Stomach (tissue), 9 donors: ENCODE results near the gene KCNK5. TPM values are rescaled to one million over a fixed set of nuclear protein-coding genes. Genes with fewer than 3 reads are reported as not detected.

Source experiments
- DNase-seq, 2 donors: peaks; one replicate each; pipeline versions ENCODE4 v3.0.0 to v3.0.0-alpha.2; 2013 to 2019
- H3K27ac ChIP-seq, 5 donors: fragments of 200-600 bp in 4 of 5; sonication (generic) in 4 of 5; one replicate each; pipeline ENCODE4 v1.5.1; 2013 to 2019; ENCODE audit warnings: mild to moderate bottlenecking in 1 of 5, moderate library complexity in 1 of 5
- H3K27me3 ChIP-seq, 3 donors: fragments of 200-600 bp; sonication (generic); one replicate each; pipeline ENCODE4 v1.5.1; 2017 to 2019; ENCODE audit warnings: mixed run types in 1 of 3
- H3K36me3 ChIP-seq, 4 donors: fragments of 200-600 bp; sonication (generic); 1 replicate in 3 of 4; 2 replicates in 1 of 4; pipeline ENCODE4 v1.5.1; 2016 to 2019
- H3K4me1 ChIP-seq, 4 donors: fragments of 200-600 bp; sonication (generic); one replicate each; pipeline ENCODE4 v1.5.1; 2016 to 2019
- H3K4me3 ChIP-seq, 4 donors: fragments of 200-600 bp; sonication (generic) in 3 of 4; one replicate each; pipeline ENCODE4 v1.5.1; 2016 to 2019; ENCODE audit warnings: mild to moderate bottlenecking in 1 of 4
- H3K9me3 ChIP-seq, 4 donors: fragments of 200-600 bp; sonication (generic); one replicate each; pipeline ENCODE4 v1.5.1; 2016 to 2019
- EP300 ChIP-seq: sonication (generic); formaldehyde crosslinking; IDR thresholded peaks from one replicate; pipeline ENCODE4 v1.6.1; 2017; ENCODE audit warnings: antibody characterized with exemption
- POLR2A ChIP-seq, 4 donors: fragments of 450-650 bp; IDR thresholded peaks; one replicate each; pipeline ENCODE4 v1.6.1; 2016; ENCODE audit warnings: antibody characterized with exemption in 4 of 4, control low read depth in 2 of 4, mild to moderate bottlenecking in 1 of 4, moderate library complexity in 1 of 4
- POLR2AphosphoS5 ChIP-seq, 3 donors: sonication (generic); formaldehyde crosslinking; IDR thresholded peaks; one replicate each; pipeline ENCODE4 v1.6.1; 2016; ENCODE audit warnings: antibody characterized with exemption in 3 of 3
- WGBS, 5 donors: extraction: QIAGEN DNeasy Blood & Tissue Kit in 3 of 5; methylation state at CpG; one replicate each; pipeline versions ENCODE4 v1.1.5 to v1.1.7; 2013 to 2018; 5-methylcytosine and 5-hydroxymethylcytosine counted together
- intact Hi-C: fragments of 100-400 bp; cut with DNase I; formaldehyde crosslinking; loops from one replicate; pipeline ENCODE4 v1.15.1; 2023; ENCODE audit warnings: low total_unique reads
- polyA plus RNA-seq, 3 donors: library from polyadenylated mRNA; stranded (reverse); fragments of 200-250 nt; gene quantifications; one replicate each; pipeline ENCODE4 v1.2.3, GENCODE V29; 2013
- total RNA-seq, 5 donors: library from RNA; depleted of rRNA; stranded (reverse); fragments of >200 nt; gene quantifications; one replicate each; pipeline versions ENCODE4 v1.1.0 to v1.2.3, GENCODE V29; 2014 to 2016
- TF ChIP-seq, protein P1 (sequence below), 7 experiments: fragments of 450-650 bp in 4 of 7; fragments of 200-600 bp in 3 of 7; sonication (generic) in 3 of 7; IDR thresholded peaks; one replicate each; pipeline ENCODE4 v1.5.1; 2016 to 2019; ENCODE audit warnings: antibody characterized with exemption in 7 of 7, control low read depth in 2 of 7, mild to moderate bottlenecking in 1 of 7
- donor health status: healthy with polysubstance abuse.
- donor health status: Bipolar disorder and iron deficiency.
- donor health status: healthy.

Gene KCNK5
- total and polyA plus RNA-seq, 8 donors = 4.9 to 30.7 (median 10.3) TPM

DNA sequence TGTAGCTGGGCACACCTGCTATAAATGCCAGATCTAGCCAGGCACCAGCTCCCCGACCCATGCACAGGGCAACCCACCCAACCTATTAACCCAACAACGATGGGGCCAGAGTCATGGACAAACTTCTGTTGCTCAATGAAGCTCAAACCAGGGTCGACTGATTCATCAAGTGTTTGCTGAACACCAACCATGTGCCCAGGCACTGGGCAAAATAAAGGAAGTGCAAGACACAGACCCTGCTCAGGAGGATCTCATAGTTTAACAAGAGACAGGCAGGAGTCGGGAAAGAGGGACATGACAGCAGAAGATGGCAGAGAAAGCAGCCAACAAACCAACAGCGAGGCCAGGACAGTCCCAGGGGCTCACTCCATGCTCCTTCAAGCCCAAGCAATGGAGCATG, 18.8 kb downstream of the KCNK5 start:
- Histone ChIP-seq H3K4me3 (no peak overlapping the region), H3K36me3 (no peaks in the 10 kb centered on the region), H3K27me3 (no peaks in the 10 kb centered on the region), H3K4me1 (peaks cover 48 to 93% (median 80%) of the 10 kb centered on the region in 4 donors), H3K9me3 (no peaks in the 10 kb centered on the region), H3K27ac (peak overlapping the region; percentile 49 to 85 (median 75))
- intact Hi-C loops = no loop called here
- TF ChIP-seq POLR2AphosphoS5 (IDR thresholded peaks at IDR 0.05) = no peak
- no peak for TF ChIP-seq POLR2A (IDR thresholded peaks at IDR 0.05)
- TF ChIP-seq, protein P1, sequence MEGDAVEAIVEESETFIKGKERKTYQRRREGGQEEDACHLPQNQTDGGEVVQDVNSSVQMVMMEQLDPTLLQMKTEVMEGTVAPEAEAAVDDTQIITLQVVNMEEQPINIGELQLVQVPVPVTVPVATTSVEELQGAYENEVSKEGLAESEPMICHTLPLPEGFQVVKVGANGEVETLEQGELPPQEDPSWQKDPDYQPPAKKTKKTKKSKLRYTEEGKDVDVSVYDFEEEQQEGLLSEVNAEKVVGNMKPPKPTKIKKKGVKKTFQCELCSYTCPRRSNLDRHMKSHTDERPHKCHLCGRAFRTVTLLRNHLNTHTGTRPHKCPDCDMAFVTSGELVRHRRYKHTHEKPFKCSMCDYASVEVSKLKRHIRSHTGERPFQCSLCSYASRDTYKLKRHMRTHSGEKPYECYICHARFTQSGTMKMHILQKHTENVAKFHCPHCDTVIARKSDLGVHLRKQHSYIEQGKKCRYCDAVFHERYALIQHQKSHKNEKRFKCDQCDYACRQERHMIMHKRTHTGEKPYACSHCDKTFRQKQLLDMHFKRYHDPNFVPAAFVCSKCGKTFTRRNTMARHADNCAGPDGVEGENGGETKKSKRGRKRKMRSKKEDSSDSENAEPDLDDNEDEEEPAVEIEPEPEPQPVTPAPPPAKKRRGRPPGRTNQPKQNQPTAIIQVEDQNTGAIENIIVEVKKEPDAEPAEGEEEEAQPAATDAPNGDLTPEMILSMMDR (IDR thresholded peaks at IDR 0.05) = no peak
- TF ChIP-seq EP300 = no peak
- WGBS, 5 donors = 69 to 84% (median 71%) methylated on average over 5 of the region's 5 CpGs
- no peak for DNase-seq

DNA sequence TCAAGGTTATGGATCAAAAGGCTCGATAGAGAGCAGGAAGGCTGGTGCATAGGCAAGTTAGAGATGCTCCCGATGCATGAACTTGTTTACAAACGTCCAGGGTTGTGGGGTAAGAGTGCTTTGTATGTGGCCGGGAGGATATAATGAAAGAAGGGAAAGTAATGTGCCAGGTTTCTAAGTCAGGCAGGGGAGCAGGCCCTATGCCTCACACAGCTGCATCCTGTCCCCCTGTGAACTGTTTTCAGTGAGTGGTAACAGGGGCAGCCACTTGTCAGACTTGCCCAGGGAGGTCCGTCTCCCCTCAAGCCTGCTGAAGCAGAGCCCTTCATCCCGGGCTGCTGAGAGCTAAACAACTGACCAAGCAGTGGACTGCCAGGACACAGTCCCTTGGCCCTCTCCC, 19.4 kb downstream of the KCNK5 start:
- H3K27ac ChIP-seq = peak overlapping the region; percentile 49 to 85 (median 75)
- H3K4me3 ChIP-seq = no peak overlapping the region
- H3K27me3 ChIP-seq = no peaks in the 10 kb centered on the region
- no peak for DNase-seq
- TF ChIP-seq EP300 (no peak), POLR2AphosphoS5 (IDR thresholded peaks at IDR 0.05) (no peak), POLR2A (IDR thresholded peaks at IDR 0.05) (no peak)
- TF ChIP-seq, protein P1 (IDR thresholded peaks at IDR 0.05) = no peak
- WGBS, 5 donors = 34 to 46% (median 40%) methylated on average over 6 of the region's 6 CpGs
- H3K36me3 ChIP-seq = no peaks in the 10 kb centered on the region
- H3K9me3 ChIP-seq = no peaks in the 10 kb centered on the region
- intact Hi-C loops = no loop called here
- H3K4me1 ChIP-seq = peaks cover 48 to 93% (median 79%) of the 10 kb centered on the region in 4 donors

DNA sequence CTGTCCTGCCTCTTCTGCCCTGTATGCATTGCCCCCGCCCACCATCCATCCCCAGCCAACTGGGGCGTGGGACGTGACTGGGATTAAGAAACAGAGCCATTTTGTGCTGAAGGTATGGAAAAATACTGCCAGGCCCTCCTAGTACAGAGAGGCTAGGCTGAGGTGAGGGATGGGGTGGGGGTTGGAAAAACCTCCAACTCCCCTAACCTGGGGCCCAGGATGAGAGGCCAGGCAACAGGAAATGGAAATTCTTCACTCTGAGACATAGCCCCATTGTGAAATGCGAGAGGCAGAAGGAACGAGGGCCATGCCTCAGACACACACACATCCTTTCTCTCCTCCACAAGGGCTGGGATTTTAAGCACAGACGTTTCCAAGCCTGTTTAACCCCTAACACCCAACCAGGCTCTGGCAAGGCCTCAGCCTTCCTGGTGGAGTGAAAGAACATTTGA, 19.9 kb downstream of the KCNK5 start:
- Histone ChIP-seq H3K9me3 (no peaks in the 10 kb centered on the region), H3K4me1 (peaks cover 48 to 93% (median 78%) of the 10 kb centered on the region in 4 donors), H3K36me3 (no peaks in the 10 kb centered on the region), H3K27ac (peak overlapping the region; percentile 49 to 85 (median 75)), H3K4me3 (no peak overlapping the region), H3K27me3 (no peaks in the 10 kb centered on the region)
- DNase-seq = no peak
- 33 to 42% (median 39%) methylated on average over 6 of the region's 6 CpGs for WGBS, 5 donors
- TF ChIP-seq POLR2AphosphoS5 (IDR thresholded peaks at IDR 0.05) (no peak), EP300 (no peak), POLR2A (IDR thresholded peaks at IDR 0.05) (no peak)
- TF ChIP-seq, protein P1 (IDR thresholded peaks at IDR 0.05) = no peak
- intact Hi-C loops = no loop called here

DNA sequence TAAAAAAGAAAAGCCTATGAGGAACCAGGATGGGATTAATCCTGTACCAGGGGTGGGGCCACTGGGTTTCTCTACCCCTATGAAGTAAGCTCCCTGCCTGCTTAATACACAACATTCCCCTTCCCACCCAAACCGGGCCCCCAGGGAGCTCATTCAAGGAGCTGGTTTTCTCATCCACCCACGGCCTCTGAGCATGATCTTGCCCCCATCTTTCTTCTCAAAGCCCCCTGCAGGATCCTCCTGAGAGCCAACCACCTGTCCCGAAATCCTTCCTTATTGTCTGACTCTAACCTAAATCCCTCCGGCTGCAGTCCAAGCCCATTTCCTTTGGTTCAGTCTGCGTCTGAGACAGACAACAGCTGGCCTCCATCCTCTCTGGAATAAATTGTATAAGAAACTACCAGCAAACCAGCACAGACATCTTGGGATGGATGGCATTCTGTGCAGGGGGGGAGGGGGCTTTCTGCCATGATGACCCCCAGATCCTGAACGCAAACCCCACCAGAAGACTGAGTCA, 21.0 kb downstream of the KCNK5 start:
- DNase-seq = peak in 1 of 2 donors; percentile 56
- Histone ChIP-seq H3K27ac (peak overlapping the region; percentile 64 to 85 (median 75)), H3K27me3 (no peaks in the 10 kb centered on the region), H3K4me3 (no peak overlapping the region), H3K9me3 (no peaks in the 10 kb centered on the region), H3K36me3 (no peaks in the 10 kb centered on the region), H3K4me1 (peaks cover 50 to 93% (median 84%) of the 10 kb centered on the region in 4 donors)
- no peak for TF ChIP-seq EP300
- TF ChIP-seq POLR2A (IDR thresholded peaks at IDR 0.05) = no peak
- no peak for TF ChIP-seq POLR2AphosphoS5 (IDR thresholded peaks at IDR 0.05)
- intact Hi-C loops = no loop called here
- WGBS, 5 donors = 19 to 34% (median 29%) methylated on average over 6 of the region's 6 CpGs
